ENCODE measurements around the gene SCRN3.
A peak's percentile ranks its signal among the peaks of the same experiment; 100 is the strongest.
"Not testable (repeated sequence)": the region's sequence is repeated elsewhere in the genome, so short reads cannot be mapped to it uniquely, and the experiment has no call there.

Gene SCRN3, protein sequence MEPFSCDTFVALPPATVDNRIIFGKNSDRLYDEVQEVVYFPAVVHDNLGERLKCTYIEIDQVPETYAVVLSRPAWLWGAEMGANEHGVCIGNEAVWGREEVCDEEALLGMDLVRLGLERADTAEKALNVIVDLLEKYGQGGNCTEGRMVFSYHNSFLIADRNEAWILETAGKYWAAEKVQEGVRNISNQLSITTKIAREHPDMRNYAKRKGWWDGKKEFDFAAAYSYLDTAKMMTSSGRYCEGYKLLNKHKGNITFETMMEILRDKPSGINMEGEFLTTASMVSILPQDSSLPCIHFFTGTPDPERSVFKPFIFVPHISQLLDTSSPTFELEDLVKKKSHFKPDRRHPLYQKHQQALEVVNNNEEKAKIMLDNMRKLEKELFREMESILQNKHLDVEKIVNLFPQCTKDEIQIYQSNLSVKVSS

DNA sequence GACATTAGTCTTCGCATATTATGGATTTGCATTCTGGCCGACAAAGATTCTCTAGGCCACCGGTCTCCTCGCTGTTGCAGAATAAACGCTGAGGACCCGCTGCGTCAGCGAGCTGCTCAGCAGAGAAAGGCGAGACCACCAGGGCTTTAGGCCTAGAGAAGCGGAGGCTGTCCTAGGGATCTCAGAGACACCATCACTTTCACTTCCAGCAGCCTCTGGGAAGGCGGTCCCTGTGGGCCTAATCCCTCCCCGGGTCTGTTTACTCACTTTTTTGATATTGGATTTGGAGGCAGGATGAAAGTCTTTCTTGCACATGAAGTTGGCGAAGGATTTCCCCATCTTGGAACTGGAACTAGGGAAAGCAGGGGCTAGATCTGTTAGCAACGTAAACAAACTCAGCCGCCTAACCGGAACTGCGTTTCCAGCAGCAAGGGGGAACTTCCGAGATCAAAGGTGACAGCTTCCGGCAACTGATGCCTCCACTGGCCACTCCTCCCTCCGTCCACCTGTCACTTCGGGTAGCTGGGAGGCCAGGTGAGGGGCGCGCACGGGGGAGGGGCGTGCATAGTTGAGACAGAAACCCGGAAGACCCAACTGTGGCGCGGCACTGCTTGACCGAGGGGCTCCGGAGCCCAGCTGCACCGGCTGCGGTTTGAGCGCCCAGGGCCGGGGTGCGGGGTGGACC, at the start of gene SCRN3:
SCRN3 (plus strand) TSS at position 447 of the 685 bp plus-strand sequence. CDS start 2,554 bp downstream, outside the sequence.
- DNase-seq = peak; percentile 71

GRCh38 chr2:174350018-174350417, 45.5 kb upstream of the SCRN3 start:
- DNase-seq = no peak

DNA sequence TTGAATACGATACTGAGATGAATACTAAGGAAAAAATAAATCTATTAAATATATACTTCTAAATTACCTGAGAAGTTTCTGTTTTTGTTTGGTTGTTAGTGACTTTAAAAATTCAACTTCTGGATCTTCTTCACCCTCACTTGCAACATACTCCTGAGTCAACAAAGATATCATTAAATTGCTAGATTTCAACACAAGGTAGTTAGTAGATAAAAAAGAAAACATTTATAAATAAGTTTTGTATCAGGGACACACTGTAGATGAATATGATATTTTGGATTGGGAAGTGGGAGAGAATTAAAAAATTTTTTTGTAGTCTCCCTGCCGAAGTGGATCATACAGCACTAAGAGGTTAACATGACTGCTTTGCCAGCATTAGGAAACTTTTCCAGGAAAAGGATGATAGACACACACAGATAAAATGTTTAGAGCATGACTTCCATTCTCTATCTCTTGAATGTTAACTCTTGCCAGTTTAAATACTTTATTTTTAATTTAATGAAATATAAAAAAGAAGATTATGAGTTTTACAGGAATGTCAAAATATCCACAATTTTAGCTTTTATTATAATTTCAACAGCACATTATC, 44.8 kb upstream of the SCRN3 start:
- no peak for DNase-seq

GRCh38 chr2:174353004-174353403, 42.5 kb upstream of the SCRN3 start:
- DNase-seq = no peak

DNA sequence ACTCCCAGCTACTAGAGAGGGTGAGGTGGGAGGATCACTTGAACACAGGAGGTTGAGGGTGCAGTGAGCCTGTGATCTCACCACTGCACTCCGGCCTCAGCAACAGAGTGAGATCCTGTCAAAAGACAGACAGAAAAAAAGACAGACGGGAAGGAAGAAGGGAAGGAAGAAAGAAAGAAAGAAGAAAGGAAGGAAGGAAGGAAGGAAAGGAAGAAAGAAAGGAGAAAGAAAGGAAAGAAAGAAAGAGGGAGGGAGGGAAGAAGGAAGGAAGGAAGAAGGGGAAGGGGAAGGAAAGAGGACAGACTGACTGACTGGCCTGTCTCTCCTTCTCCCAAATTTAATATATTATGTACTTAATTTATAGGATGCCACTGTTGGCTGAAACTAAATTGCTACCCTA, 39.2 kb upstream of the SCRN3 start:
- DNase-seq = no peak

- not testable (repeated sequence) for DNase-seq
Observed at GRCh38 chr2:174359663-174360062, 35.9 kb upstream of the SCRN3 start.

GRCh38 chr2:174362949-174363348, 32.6 kb upstream of the SCRN3 start:
- DNase-seq = no peak

DNA sequence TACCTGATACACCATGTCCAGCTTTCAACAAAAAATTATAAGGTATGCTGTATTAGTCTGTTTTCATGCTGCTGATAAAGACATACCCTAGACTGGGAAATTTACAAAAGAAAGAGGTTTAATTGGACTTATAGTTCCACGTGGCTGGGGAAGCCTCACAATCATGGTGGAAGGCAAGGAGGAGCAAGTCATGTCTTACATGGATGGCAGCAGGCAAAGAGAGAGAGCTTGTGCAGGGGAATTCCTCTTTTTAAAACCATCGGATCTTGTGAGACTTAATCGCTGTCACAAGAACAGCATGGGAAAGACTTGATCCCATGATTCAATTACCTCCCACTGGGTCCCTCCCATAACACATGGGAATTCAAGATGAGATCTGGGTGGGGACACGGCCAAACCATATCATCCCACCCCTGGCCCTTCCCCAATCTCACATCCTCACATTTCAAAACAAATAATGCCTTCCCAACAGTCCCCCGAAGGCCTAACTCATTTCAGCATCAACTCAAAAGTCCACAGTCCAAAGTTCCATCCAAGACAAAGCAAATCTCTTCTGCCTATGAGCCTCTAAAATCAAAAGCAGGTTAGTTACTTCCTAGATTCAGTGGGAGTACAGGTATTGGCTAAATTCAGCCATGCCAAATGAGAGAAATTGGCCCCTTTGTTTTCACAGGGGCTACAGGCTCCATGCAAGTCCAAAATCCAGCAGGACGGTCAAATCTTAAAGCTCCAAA, 31.9 kb upstream of the SCRN3 start:
- not testable (repeated sequence) for DNase-seq

GRCh38 chr2:174364628-174365027, 30.9 kb upstream of the SCRN3 start:
- no peak for DNase-seq

DNA sequence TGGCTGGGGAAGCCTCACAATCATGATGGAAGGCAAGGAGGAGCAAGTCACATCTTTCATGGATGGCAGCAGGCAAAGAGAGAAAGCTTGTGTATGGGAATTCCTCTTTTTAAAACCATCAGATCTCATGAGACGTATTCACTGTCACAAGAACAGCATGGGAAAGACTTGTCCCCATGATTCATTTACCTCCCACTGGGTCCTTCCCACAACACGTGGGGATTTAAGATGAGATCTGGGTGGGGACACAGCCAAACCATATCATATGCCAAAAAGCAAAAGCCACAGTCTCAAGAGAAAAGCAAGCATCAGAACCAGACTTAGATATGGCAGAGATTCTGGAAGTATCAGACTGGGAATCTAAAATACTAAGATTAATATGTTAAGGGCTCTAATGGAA, 30.0 kb upstream of the SCRN3 start:
- no peak for DNase-seq

GRCh38 chr2:174368691-174369090, 26.8 kb upstream of the SCRN3 start:
- DNase-seq = no peak

- DNase-seq = no peak
Observed at GRCh38 chr2:174376967-174377366, 18.6 kb upstream of the SCRN3 start.

DNA sequence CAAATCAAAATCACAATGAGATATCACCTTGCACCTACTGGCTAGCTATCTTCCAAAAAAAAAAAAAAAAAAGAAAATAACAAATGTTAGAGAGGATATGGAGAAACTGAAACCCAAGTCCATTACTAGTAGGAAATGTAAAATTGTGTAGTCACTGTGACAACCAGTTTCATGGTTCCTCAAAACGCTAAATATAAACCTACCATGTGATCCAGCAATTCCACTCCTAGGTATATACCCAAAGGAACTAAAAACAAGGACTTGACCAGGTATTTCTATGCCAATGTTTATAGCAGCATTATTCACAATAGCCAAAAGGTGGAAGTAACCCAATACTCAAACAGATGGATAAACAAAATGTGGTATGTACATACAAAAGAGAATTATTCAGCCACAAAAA, 11.7 kb upstream of the SCRN3 start:
- no peak for DNase-seq

DNA sequence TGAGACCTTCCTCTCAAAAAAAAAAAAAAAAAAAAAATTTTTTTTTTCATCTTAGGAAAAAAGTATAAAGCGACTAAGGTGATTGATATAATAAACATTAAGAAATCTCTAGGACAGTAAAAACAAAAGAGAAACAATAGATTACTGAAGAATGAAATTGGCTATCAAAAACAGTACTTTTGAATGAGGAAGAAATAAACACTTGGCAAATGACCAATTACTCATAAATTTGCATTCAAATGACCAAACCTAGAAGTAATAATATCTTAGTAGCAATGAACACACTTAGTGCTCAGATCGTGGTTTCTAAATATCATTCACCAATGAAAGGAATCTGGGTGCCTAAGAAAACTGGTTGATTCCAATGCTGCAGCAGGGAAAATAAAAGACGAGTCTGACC, 10.3 kb upstream of the SCRN3 start:
- DNase-seq = no peak

DNA sequence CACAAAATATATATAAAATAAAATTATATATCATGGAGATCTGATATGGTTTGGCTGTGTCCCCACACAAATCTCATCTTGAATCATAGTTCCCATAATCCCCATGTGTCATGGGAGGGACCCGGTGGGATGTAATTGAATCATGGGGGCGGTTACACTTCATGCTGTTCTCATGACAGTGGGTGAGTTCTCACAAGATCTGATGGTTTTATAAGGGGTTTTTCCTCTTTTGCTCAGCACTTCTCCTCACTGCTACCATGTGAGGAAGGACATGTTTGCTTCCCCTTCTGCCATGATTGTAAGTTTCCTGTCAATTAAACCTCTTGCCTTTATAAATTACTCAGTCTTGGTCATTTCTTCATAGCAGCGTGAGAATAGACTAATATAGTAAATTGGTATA, 6.8 kb upstream of the SCRN3 start:
- DNase-seq = not testable (repeated sequence)

GRCh38 chr2:174389542-174389941, 6.0 kb upstream of the SCRN3 start:
- no peak for DNase-seq

DNA sequence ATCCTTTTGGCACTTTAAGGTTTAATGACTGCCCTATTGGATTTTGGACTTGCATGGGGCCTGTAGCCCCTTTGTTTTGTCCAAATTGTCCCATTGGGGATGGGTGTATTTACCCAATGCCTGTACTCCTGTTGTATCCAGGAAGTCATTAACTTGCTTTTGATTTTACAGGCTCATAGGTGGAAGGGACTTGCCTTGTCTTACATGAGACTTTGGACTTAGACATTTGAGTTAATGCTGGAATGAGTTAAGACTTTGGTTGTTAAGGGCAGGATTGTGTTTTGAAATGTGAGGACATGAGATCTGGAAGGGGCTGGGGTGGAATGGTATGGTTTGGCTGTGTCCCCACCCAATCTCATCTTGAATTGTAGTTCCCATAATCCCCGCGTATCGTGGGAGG, 5.2 kb upstream of the SCRN3 start:
- not testable (repeated sequence) for DNase-seq

DNA sequence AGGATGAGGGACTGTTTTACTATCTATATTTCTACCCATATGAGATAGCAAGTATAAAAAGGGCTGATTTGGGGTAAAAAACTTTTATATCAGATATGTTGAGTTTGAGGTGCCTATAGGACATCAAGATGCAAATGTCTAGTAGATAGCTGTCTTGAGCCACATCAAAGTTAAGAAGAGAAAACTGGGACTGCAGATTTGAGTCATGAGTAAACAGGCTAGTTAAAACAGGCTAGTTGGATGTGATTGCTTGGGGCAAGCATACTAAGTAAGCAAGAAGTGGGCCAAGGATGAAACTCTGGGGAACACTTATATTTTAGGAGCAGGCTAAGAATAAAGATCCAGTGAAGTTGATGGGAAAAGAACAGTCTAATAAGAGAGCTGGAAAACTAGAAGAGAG, 2.8 kb upstream of the SCRN3 start:
- DNase-seq = no peak

GRCh38 chr2:174395969-174396630, 570 bp downstream of the SCRN3 start:
- DNase-seq = no peak

DNA sequence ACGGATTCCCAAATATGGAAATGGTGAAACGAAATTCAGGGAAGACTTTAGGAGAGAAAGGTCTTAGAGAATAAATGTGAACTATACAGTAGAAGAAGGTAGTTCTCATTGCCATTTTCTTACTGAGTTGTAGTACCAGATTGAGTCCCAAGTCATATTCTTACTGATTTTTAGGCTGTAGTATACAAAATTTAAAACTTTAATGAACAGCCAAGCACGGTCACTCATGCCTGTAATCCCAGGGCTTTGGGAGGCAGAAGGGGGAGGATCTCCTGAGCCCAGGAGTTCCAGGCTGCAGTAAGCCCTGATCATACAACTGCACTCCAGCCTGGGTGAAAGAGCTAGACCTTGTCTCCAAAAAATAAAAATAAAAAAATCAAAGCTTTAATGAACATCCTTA, 2.2 kb downstream of the SCRN3 start:
- DNase-seq = no peak

DNA sequence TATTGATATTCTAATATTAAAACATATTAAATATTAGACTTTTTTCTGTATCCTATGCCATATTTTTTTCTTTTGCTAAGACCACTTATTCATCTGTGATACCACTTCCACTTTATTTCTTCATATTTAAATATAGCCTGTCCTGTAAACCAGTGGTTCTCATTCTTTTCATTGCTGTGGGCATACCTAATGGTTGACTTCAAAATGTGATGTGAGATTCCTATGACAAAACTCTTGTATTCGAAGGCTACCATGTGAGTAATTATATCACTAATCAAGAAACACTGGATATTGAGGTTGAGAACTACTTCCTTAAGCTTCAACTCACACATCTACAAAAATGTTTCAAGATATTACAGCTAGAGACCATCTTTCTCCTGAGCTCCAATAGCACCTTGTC, 3.6 kb downstream of the SCRN3 start:
- DNase-seq = no peak

DNA sequence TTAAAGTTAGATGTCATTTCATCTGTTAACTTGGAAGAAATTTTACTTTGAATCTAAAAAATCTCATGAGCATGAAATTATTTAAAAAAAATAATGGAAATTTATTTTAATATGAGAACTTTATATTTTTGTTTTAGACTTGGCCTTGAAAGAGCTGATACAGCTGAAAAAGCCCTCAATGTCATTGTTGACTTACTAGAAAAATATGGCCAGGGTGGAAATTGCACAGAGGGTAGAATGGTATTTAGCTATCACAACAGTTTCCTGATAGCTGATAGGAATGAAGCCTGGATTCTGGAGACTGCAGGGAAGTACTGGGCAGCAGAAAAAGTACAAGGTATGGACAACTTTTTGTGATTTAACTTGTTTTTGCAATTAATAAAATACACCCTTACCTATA, 5.3 kb downstream of the SCRN3 start:
- no peak for DNase-seq

GRCh38 chr2:174403628-174404027, 8.1 kb downstream of the SCRN3 start:
- no peak for DNase-seq
